IMR-90 (cell line): ENCODE data around the gene ZDHHC24.

Source experiments
- CTCF ChIP-seq: conservative IDR thresholded peaks from 2 replicates; pipeline ENCODE4 v1.5.1; 2012; ENCODE audit warnings: mild to moderate bottlenecking, low read depth, low read length, improper control_type of control experiment
- ELK1 ChIP-seq: fragments of 150-350 bp; IDR thresholded peaks from 2 replicates; pipeline ENCODE4 v1.6.1; 2016; ENCODE audit warnings: low read depth, mild to moderate bottlenecking, low read length, moderate library complexity, borderline replicate concordance
- RAD21 ChIP-seq: IDR thresholded peaks from 2 replicates; pipeline ENCODE4 v1.6.1; 2012; ENCODE audit warnings: low read length, improper control_type of control experiment
- USF2 ChIP-seq: fragments of 150-350 bp; IDR thresholded peaks from 2 replicates; pipeline ENCODE4 v1.6.1; 2017; ENCODE audit warnings: mild to moderate bottlenecking, antibody characterized with exemption, low read length, low read depth

- TF ChIP-seq CTCF: no peak
- TF ChIP-seq ELK1: no peak
- no peak for TF ChIP-seq USF2
- TF ChIP-seq RAD21: no peak
Measured at GRCh38 chr11:66542362-66542761, 3.5 kb downstream of the ZDHHC24 start.
